GM12875 (cell line): ENCODE results near the gene HOTAIR.

Experiments used
- H3K4me3 ChIP-seq: one replicate; pipeline ENCODE4 v1.5.1; 2011; ENCODE audit warnings: low read depth, low read length, control low read depth
- CTCF ChIP-seq: IDR thresholded peaks from 2 replicates; pipeline ENCODE4 v1.5.1; 2011; ENCODE audit warnings: low read depth, mild to moderate bottlenecking, control low read depth, inconsistent platforms, low read length, moderate library complexity, borderline replicate concordance; ENCODE audit not compliant: insufficient read depth

HOTAIR gene

DNA sequence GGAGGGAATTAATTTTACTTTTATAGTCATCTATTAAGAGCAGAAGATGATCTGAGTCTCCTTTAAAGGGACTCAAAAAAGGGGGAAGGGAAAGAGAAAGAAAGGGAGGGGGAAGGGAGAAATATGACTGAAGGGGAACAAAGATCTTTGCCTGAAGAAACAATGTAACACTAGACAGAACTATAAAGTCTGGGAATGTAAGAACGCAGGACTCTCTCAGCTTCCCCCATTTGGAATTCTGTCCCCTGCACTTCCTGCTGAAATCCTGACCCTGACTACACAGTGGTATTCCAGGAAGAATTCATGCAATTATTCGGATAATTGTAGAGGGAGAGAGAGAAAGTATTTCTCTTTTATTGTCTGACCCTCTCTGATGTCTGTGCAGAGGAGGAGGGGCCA, 10.4 kb downstream of the HOTAIR start:
- TF ChIP-seq CTCF: no peak
- H3K4me3 ChIP-seq: no peak overlapping the region

DNA sequence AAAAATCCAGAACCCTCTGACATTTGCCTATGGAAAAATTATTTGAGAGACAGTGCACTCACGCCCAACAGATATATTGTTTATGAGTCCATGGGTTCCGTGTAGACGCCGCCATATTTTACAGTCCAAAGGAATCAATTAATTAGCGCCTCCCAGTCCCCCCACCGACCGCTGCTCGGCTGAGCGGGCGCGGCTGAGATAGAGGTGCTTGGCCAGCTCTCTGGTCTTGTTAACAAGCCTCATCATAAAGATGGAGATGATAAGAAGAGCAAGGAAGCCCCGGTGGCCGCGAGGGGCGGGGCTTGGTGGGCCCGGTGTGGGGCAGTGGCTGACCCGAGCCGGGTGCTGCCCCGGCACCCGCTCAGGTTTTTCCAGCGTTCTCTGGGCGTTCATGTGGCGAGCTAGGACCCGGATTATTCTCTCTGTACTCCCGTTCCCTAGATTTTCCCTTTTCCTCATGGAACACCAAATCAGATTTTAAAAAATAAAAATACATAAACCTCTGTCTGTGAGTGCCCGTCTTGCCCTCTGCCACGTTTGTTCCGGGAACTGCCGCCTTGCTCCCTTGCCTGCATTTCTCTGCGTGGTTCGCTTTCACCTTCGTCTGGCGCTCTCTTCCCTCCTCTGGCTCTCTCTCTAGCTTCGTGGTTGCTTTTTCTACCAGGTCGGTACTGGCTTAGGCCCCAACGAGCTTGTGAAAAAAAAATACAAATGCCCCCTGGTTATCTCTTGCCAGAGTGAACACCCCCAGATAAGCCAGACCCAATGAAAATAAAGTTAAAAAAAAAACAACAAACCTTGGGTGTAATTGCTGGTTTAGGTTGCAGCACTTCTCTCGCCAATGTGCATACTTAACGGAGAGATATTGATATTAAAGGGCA, 11.1 kb downstream of the HOTAIR start:
- TF ChIP-seq CTCF: no peak
- no peak overlapping the region for H3K4me3 ChIP-seq

GRCh38 chr12:53963005-53963404, 11.7 kb downstream of the HOTAIR start:
- no peak for TF ChIP-seq CTCF
- no peak overlapping the region for H3K4me3 ChIP-seq

- H3K4me3 ChIP-seq: no peak overlapping the region
- TF ChIP-seq CTCF: no peak
Observed at GRCh38 chr12:53961025-53961761, 13.6 kb downstream of the HOTAIR start.

- H3K4me3 ChIP-seq: no peak overlapping the region
- TF ChIP-seq CTCF: no peak
Observed at GRCh38 chr12:53960187-53961024, 14.3 kb downstream of the HOTAIR start.

GRCh38 chr12:53959314-53959713, 15.4 kb downstream of the HOTAIR start:
- H3K4me3 ChIP-seq: no peak overlapping the region
- no peak for TF ChIP-seq CTCF
